ENCODE results near the gene TLK1. TPM values are rescaled to one million over a fixed set of nuclear protein-coding genes. Genes with fewer than 3 reads are reported as not detected.

The TLK1 gene
- total RNA-seq, 6 experiments from 2014 or later = 18.4 to 40.2 (median 29.0) TPM

DNA sequence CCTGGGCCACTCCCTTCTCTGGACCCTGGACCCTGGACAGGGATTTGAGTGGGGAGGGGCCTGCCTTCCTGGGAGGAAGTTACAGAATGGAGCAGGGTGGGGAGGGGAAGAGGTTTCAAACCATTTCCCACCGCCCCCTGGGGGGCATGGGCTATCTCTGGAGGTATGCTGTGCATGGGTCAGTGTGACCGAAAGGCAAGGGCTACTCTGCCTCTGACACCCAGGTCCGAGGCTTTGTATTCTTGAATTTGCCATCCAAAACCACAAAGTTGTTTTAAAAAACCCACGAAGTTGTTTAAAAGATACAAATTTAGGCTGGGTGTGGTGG, 184.8 kb downstream of the TLK1 start:
- Histone ChIP-seq H3K27ac (no peak overlapping the region), H3K4me1 (peaks cover 0 to 12% (median 4%) of the 10 kb centered on the region in 4 donors), H3K4me3 (no peak overlapping the region), H3K36me3 (no peaks in the 10 kb centered on the region), H3K9me3 (no peaks in the 10 kb centered on the region), H3K27me3 (no peaks in the 10 kb centered on the region)
- intact Hi-C loops (cut with DNase I) = loop anchor here in 1 of 2 donors (10.0 kb wide), 1 partner anchor 439 kb away; no protein-coding TSS in a partner anchor
- WGBS (ENCODE audit: insufficient coverage, low coverage, low lambda C conversion rate, missing lambda C conversion rate) = 69% methylated on average over 3 of the region's 4 CpGs
- DNase-seq = no peak
- TF ChIP-seq, protein P1, sequence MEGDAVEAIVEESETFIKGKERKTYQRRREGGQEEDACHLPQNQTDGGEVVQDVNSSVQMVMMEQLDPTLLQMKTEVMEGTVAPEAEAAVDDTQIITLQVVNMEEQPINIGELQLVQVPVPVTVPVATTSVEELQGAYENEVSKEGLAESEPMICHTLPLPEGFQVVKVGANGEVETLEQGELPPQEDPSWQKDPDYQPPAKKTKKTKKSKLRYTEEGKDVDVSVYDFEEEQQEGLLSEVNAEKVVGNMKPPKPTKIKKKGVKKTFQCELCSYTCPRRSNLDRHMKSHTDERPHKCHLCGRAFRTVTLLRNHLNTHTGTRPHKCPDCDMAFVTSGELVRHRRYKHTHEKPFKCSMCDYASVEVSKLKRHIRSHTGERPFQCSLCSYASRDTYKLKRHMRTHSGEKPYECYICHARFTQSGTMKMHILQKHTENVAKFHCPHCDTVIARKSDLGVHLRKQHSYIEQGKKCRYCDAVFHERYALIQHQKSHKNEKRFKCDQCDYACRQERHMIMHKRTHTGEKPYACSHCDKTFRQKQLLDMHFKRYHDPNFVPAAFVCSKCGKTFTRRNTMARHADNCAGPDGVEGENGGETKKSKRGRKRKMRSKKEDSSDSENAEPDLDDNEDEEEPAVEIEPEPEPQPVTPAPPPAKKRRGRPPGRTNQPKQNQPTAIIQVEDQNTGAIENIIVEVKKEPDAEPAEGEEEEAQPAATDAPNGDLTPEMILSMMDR (IDR thresholded peaks at IDR 0.05) = no peak
- TF ChIP-seq POLR2A (IDR thresholded peaks at IDR 0.05) = no peak
- no peak for ATAC-seq

DNA sequence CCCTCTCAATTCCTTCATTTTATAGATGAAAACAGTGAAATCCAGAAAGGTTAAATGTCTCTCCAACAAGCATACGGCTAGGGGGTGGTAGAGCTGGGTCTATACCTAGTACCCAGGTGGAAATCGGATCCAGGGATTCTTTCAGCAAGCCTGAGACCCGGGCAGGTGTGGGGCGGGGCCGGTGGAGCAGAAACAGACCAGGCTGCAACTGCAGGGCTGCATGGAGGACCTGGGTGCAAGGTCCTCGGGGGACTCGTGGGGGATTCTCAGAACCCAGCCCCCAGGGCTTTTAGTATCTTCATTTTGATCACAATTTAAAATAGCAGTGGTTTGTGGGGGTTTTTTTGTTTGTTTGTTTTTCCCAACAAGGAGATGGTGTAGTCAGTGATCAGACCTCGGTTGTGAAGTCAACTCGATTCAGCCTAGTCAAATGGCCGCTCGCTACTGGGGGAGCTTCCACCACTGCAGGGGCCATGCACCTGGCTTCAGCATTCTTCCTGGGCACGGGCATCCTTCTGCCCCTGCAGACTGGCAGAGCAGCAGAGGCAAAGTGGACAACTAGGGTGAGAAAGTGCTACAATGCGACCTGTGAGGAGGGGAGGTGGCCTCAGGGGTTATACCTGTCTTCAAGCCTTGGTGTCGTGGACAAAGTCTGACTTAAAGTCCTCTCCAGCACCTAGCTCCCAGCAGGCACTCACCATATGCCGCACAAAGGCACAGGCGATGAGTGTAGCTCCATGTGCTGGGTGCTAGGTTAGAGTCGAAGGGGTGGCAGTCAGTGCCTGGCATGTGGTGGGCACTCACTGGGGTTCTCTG, 185.4 kb downstream of the TLK1 start:
- intact Hi-C loops (cut with DNase I) = loop anchor here in 1 of 2 donors (10.0 kb wide), 1 partner anchor 439 kb away; no protein-coding TSS in a partner anchor
- H3K27ac ChIP-seq = no peak overlapping the region
- no peaks in the 10 kb centered on the region for H3K27me3 ChIP-seq
- H3K36me3 ChIP-seq = no peaks in the 10 kb centered on the region
- 70% methylated on average over 5 of the region's 17 CpGs for WGBS (ENCODE audit: insufficient coverage, low coverage, low lambda C conversion rate, missing lambda C conversion rate)
- no peak overlapping the region for H3K4me3 ChIP-seq
- TF ChIP-seq POLR2A (IDR thresholded peaks at IDR 0.05) = no peak
- TF ChIP-seq, protein P1 (IDR thresholded peaks at IDR 0.05) = no peak
- DNase-seq (no peak), ATAC-seq (no peak)
- peaks cover 0 to 12% (median 4%) of the 10 kb centered on the region in 4 donors for H3K4me1 ChIP-seq
- H3K9me3 ChIP-seq = no peaks in the 10 kb centered on the region

DNA sequence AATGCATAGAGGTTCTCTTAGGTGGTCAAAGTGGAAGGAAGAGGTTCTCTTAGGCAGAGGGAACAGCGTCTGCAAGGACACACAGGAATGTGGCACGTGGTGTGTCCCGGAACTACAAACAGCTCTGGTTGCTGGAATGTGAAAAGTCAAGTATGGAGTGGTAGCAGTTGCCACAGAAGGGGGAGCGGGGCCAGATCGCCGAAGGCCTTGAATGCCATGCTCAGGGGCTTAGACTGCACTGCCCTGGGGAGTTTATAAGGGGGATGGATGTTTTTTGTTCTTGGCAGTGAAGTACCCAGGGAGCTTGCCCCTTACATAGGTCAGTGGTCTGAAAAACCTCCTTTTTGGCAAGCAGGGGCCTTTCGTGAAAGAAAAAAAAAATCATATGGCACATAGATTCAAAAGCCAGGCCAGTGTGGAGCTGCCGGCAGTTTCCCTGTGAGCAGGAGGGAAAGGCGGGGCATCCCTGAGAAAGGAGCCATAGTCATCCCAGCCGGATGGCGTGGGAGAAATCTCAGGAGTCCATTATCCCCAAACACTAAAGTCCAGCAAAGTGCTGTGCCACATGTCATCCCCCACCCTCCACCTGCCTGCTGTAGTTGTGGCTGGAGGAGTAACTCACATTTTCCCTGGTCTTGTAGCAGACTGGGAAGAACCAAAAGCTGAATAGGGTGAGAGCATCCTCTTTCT, 186.2 kb downstream of the TLK1 start:
- ATAC-seq = no peak
- H3K9me3 ChIP-seq = no peaks in the 10 kb centered on the region
- 76% methylated on average over 11 of the region's 11 CpGs for WGBS (ENCODE audit: insufficient coverage, low coverage, low lambda C conversion rate, missing lambda C conversion rate)
- H3K36me3 ChIP-seq = no peaks in the 10 kb centered on the region
- no peak overlapping the region for H3K27ac ChIP-seq
- H3K4me3 ChIP-seq = peak overlapping the region; percentile 58 to 85 (median 74)
- intact Hi-C loops (cut with DNase I) = loop anchor here (5.0 to 10.0 kb wide), 2 partner anchors 183 to 440 kb away; no protein-coding TSS in a partner anchor
- H3K4me1 ChIP-seq = peaks cover 0 to 18% (median 6%) of the 10 kb centered on the region in 4 donors
- TF ChIP-seq POLR2A (IDR thresholded peaks at IDR 0.05) = no peak
- TF ChIP-seq, protein P1 (IDR thresholded peaks at IDR 0.05) = no peak
- DNase-seq = no peak
- H3K27me3 ChIP-seq = no peaks in the 10 kb centered on the region

DNA sequence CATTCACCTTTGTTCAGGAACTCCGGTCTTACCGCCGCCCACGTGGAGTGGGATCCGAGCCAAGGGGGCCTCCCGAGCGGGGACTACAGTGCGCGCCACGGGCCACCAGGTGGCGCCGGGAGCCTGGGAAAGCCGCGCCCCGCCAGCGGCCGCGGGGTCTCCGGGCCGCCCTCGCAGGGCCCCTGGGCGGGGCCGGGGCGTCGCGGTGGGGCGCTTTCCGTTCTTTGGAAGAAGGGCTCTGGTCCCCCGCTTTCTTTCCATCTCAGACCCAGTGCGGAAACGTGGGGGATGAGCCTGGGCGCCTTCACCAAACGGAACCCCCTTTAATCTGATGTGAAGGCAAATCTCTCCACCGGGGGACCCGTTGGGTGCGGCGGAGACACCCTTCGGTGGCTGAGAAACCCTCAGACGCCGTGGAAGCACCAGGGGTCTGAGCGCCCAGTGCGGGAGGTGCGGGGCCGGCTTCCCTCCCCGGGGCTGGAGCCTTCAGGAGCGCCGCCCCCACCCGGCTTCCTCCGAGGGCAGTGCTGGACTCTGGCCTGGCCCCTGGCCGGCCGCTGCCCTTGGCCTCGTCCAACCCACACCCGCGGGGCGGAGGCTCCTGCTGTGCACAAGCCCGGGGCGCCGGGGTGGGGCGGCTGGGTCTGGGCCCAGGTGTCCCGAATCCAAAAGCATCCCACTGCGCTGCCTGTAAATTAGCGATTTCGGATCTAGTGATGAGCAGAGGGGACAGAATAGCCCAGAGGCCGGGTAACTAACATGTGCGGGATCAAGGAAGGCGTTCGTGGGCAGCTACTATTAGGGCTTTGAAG, 187.0 kb downstream of the TLK1 start:
- peak; percentile 90 to 96 (median 94) for ATAC-seq
- H3K27ac ChIP-seq = peak overlapping the region; percentile 72 to 77 (median 73)
- intact Hi-C loops (cut with DNase I) = loop anchor here (5.0 to 10.0 kb wide), 2 partner anchors 184 to 441 kb away; no protein-coding TSS in a partner anchor
- TF ChIP-seq, protein P1 (IDR thresholded peaks at IDR 0.05) = peak; percentile 96 to 99 (median 98)
- TF ChIP-seq POLR2A (IDR thresholded peaks at IDR 0.05) = peak; percentile 44
- WGBS (ENCODE audit: insufficient coverage, low coverage, low lambda C conversion rate, missing lambda C conversion rate) = 0% methylated on average over 19 of the region's 67 CpGs
- H3K4me3 ChIP-seq = peak overlapping the region; percentile 58 to 85 (median 74)
- H3K4me1 ChIP-seq = peaks cover 0 to 22% (median 8%) of the 10 kb centered on the region in 4 donors
- no peaks in the 10 kb centered on the region for H3K27me3 ChIP-seq
- H3K9me3 ChIP-seq = no peaks in the 10 kb centered on the region
- no peaks in the 10 kb centered on the region for H3K36me3 ChIP-seq
- peak; percentile 92 to 94 (median 93) for DNase-seq

Measured in right lobe of liver (tissue), 6 donors.